Muscle layer of duodenum (tissue), 2 donors: ENCODE data around the gene PGM5.

Experiments
- H3K27ac ChIP-seq: one replicate; pipeline ENCODE4 v1.7.0; 2013; ENCODE audit warnings: mild to moderate bottlenecking, low read length
- H3K27me3 ChIP-seq: one replicate; pipeline ENCODE4 v1.7.0; 2013; ENCODE audit warnings: low read depth, mild to moderate bottlenecking, control low read depth, low read length
- H3K36me3 ChIP-seq, 2 donors: one replicate each; pipeline ENCODE4 v1.7.0; 2013; ENCODE audit warnings: low read length in 2 of 2, control low read depth in 1 of 2, mild to moderate bottlenecking in 1 of 2; ENCODE audit not compliant: insufficient read depth in 2 of 2, control insufficient read depth in 1 of 2
- H3K4me1 ChIP-seq, 2 donors: one replicate each; pipeline ENCODE4 v1.7.0; 2013; ENCODE audit warnings: low read length in 2 of 2, mild to moderate bottlenecking in 2 of 2, control low read depth in 1 of 2, moderate library complexity in 1 of 2; ENCODE audit not compliant: insufficient read depth in 2 of 2, control insufficient read depth in 1 of 2
- H3K4me3 ChIP-seq, 2 donors: one replicate each; pipeline ENCODE4 v1.7.0; 2013; ENCODE audit warnings: low read length in 2 of 2, low read depth in 1 of 2, mild to moderate bottlenecking in 1 of 2
- H3K9me3 ChIP-seq, 2 donors: one replicate each; pipeline ENCODE4 v1.7.0; 2013; ENCODE audit warnings: low read length in 2 of 2, control low read depth in 1 of 2, mild to moderate bottlenecking in 1 of 2; ENCODE audit not compliant: control insufficient read depth in 1 of 2
- donor health status: healthy.

PGM5 gene

DNA sequence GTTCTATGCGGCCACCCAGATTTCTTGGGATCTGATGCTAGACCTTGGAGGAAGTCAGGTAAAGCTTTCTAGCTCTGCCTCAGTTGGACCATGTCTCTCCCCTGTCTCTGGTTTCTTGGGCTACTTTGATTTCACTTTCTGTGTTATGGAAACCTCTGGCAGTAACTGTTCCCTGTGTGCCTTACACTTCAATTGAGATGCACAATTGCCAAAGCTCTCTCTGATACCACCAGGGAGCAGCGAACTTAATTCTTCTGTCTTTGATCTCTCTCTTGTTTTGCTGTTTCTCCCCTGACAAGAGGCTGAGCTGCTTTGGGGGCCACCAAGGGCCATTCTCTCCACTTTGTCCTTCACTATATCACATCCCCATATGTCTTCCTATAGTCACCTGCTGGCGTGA lies 61.4 kb downstream of the PGM5 start:
- Histone ChIP-seq H3K27me3 (no peaks in the 10 kb centered on the region), H3K36me3 (no peaks in the 10 kb centered on the region), H3K4me3 (no peak overlapping the region), H3K4me1 (peaks cover 0 to 21% of the 10 kb centered on the region in 2 donors), H3K27ac (peak overlapping the region; percentile 1), H3K9me3 (no peaks in the 10 kb centered on the region)

GRCh38 chr9:68418259-68418845 lies 61.9 kb downstream of the PGM5 start:
- H3K27ac ChIP-seq = peak overlapping the region; percentile 1
- H3K4me1 ChIP-seq = peaks cover 0 to 21% of the 10 kb centered on the region in 2 donors
- no peaks in the 10 kb centered on the region for H3K36me3 ChIP-seq
- H3K27me3 ChIP-seq = no peaks in the 10 kb centered on the region
- no peak overlapping the region for H3K4me3 ChIP-seq
- no peaks in the 10 kb centered on the region for H3K9me3 ChIP-seq

- no peaks in the 10 kb centered on the region for H3K9me3 ChIP-seq
- H3K27ac ChIP-seq = peak overlapping the region; percentile 41
- no peaks in the 10 kb centered on the region for H3K36me3 ChIP-seq
- peaks cover 0 to 21% of the 10 kb centered on the region in 2 donors for H3K4me1 ChIP-seq
- no peak overlapping the region for H3K4me3 ChIP-seq
- no peaks in the 10 kb centered on the region for H3K27me3 ChIP-seq
Observed at GRCh38 chr9:68419901-68420300, 63.5 kb downstream of the PGM5 start.

DNA sequence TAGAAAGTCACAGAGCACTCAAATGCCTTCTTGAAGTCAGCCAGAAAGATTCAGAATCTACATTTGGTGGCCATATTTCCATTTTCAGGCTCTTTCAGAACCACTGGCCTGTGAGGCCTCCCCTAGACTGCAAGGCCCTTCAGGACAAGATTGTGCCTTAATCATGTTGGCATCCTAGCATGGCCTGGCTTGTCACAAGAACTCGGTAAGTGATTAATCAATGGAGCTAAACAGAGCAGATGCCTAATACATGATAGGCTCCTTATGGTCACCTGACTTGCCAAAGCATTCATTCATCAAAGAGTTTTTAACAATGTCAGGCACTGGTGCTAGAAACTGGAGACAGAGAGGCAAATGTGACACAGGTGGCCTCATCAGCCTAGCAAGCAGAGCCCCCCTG lies 70.3 kb downstream of the PGM5 start:
- no peaks in the 10 kb centered on the region for H3K27me3 ChIP-seq
- H3K4me3 ChIP-seq = no peak overlapping the region
- no peak overlapping the region for H3K27ac ChIP-seq
- peaks cover 11 to 21% of the 10 kb centered on the region in 2 donors for H3K4me1 ChIP-seq
- no peaks in the 10 kb centered on the region for H3K9me3 ChIP-seq
- no peaks in the 10 kb centered on the region for H3K36me3 ChIP-seq

DNA sequence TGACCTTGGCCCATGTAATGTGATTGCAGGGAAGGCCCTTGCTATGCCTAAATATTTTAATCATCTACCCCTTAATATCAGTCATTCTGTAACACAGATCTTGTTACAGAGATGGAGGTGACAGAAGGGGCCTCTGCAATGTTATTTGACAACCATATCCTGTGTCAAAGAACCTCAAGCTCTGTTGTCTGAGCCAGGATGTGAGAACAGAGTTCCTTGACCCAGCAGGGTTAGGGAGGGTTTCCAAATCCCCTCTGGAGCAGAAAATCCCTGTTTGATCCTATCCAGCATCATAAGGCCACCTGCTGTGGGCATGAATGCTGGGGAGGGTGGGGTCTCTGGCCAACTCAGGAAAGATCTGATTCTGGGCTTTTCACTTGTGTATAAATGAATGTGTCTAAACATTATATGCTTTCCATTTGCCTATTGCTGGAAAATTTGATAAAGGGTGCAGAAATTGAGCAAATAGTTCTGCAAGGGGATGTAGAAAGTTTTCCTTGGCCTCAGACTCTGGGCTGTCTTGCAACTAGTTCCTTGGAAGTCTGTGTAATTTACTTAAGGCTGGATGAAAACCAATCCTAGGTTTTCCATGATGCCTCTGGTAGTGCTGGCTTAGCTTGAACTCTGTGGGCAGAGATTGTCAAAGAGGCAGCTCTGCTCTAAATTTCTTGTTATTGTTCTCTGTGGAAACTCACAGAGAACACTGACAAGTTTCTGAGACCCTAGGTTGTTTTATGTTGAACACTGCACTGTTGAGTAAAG lies 71.0 kb downstream of the PGM5 start:
- Histone ChIP-seq H3K4me1 (peaks cover 11 to 21% of the 10 kb centered on the region in 2 donors), H3K36me3 (no peaks in the 10 kb centered on the region), H3K4me3 (no peak overlapping the region), H3K9me3 (no peaks in the 10 kb centered on the region), H3K27me3 (no peaks in the 10 kb centered on the region), H3K27ac (no peak overlapping the region)

GRCh38 chr9:68428481-68428880 lies 72.1 kb downstream of the PGM5 start:
- Histone ChIP-seq H3K4me3 (no peak overlapping the region), H3K27ac (no peak overlapping the region), H3K27me3 (no peaks in the 10 kb centered on the region), H3K9me3 (no peaks in the 10 kb centered on the region), H3K4me1 (peaks cover 11 to 24% of the 10 kb centered on the region in 2 donors), H3K36me3 (no peaks in the 10 kb centered on the region)

- H3K27ac ChIP-seq = no peak overlapping the region
Observed at GRCh38 chr9:68429631-68430030, 73.2 kb downstream of the PGM5 start.

DNA sequence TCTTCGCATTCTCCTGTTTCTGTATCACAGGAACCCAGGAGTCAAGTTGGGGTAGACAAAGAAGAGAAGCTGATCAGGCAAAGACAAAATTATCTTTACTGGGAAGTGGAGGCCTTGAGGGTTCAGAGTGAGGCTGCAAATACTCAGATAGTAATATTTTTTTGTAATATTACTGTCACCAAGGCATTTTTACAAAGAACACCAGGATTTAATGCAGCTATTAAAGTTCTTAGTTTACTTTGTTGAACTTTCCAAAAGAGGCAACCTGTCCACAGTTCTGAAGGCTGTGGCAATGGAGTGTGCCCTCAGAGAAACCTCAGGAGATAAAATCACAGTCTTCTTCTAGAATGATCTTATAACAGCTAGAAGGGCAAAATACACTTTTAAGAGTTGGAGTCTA lies 74.9 kb downstream of the PGM5 start:
- Histone ChIP-seq H3K27ac (no peak overlapping the region), H3K4me1 (peaks cover 11 to 24% of the 10 kb centered on the region in 2 donors), H3K27me3 (no peaks in the 10 kb centered on the region), H3K36me3 (no peaks in the 10 kb centered on the region), H3K9me3 (no peaks in the 10 kb centered on the region), H3K4me3 (no peak overlapping the region)

More at GRCh38 chr9:68429631-68430030, 73.2 kb downstream of the PGM5 start:
- no peak overlapping the region for H3K4me3 ChIP-seq
- H3K36me3 ChIP-seq = no peaks in the 10 kb centered on the region
- no peaks in the 10 kb centered on the region for H3K9me3 ChIP-seq
- no peaks in the 10 kb centered on the region for H3K27me3 ChIP-seq
- H3K4me1 ChIP-seq = peaks cover 11 to 29% of the 10 kb centered on the region in 2 donors

GRCh38 chr9:68433531-68434110 lies 77.2 kb downstream of the PGM5 start:
- H3K27ac ChIP-seq = no peak overlapping the region

DNA sequence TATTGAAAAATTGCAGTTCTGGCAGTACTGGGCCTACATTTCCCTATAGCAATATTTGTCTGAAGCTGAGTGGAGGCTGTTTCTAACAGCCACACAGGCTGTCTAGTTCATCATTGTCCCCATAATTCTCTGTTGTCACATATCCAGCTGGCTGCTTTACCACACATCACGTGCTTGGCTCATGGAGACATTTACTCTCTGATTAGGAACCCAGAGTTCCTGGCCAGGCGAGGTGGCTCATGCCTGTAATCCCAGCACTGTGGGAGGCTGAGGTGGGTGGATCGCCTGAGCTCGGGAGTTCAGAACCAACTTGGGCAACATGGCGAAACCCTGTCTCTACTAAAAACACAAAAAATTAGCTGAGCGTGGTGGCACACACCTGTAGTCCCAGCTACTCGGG lies 81.4 kb downstream of the PGM5 start:
- H3K27ac ChIP-seq = peak overlapping the region; percentile 49
- peaks cover 6 to 19% of the 10 kb centered on the region in 2 donors for H3K4me1 ChIP-seq
- H3K9me3 ChIP-seq = no peaks in the 10 kb centered on the region
- H3K27me3 ChIP-seq = no peaks in the 10 kb centered on the region
- H3K4me3 ChIP-seq = no peak overlapping the region
- H3K36me3 ChIP-seq = no peaks in the 10 kb centered on the region

More at GRCh38 chr9:68433531-68434110, 77.2 kb downstream of the PGM5 start:
- Histone ChIP-seq H3K4me1 (peaks cover 6 to 22% of the 10 kb centered on the region in 2 donors), H3K27me3 (no peaks in the 10 kb centered on the region), H3K36me3 (no peaks in the 10 kb centered on the region), H3K9me3 (no peaks in the 10 kb centered on the region), H3K4me3 (no peak overlapping the region)

- H3K9me3 ChIP-seq = no peaks in the 10 kb centered on the region
- no peaks in the 10 kb centered on the region for H3K27me3 ChIP-seq
- H3K36me3 ChIP-seq = no peaks in the 10 kb centered on the region
- peaks cover 5 to 26% of the 10 kb centered on the region in 2 donors for H3K4me1 ChIP-seq
- no peak overlapping the region for H3K27ac ChIP-seq
- H3K4me3 ChIP-seq = no peak overlapping the region
Observed at GRCh38 chr9:68443624-68444023, 87.2 kb downstream of the PGM5 start.
